Dermis blood vessel endothelial cell (primary cell): Measurements from ENCODE around the gene CNP. TPM values are rescaled to one million over a fixed set of nuclear protein-coding genes. Genes with fewer than 3 reads are reported as not detected.
"Not testable (repeated sequence)": the region's sequence is repeated elsewhere in the genome, so short reads cannot be mapped to it uniquely, and the experiment has no call there.

Experiments
- DNase-seq: peaks from one replicate; pipeline ENCODE4 v3.0.0; 2010
- total RNA-seq: library from RNA; depleted of rRNA; stranded (reverse); fragments of >200 nt; gene quantifications from 2 replicates; pipeline ENCODE4 v1.2.3, GENCODE V29; 2014

Gene CNP
- total RNA-seq, 1 donor from 2014 or later: 48.7 TPM

DNA sequence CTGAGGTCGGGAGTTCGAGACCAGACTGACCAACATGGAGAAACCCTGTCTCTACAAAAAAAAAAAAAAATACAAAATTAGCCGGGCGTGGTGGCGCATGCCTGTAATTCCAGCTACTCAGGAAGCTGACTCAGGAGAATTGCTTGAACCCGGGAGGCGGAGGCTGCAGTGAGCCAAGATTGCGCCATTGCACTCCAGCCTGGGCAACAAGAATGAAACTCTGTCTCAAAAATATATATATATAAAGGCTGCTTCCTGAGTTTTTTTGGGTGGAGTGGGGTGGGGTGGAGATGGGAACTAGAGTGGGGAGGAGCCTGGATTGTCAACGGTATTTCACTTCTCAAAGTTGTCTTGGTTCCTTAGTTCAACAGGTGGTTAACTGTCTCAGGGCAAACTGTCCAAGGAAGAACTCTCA lies 43.7 kb downstream of the CNP start:
- peak; percentile 44 for DNase-seq

DNA sequence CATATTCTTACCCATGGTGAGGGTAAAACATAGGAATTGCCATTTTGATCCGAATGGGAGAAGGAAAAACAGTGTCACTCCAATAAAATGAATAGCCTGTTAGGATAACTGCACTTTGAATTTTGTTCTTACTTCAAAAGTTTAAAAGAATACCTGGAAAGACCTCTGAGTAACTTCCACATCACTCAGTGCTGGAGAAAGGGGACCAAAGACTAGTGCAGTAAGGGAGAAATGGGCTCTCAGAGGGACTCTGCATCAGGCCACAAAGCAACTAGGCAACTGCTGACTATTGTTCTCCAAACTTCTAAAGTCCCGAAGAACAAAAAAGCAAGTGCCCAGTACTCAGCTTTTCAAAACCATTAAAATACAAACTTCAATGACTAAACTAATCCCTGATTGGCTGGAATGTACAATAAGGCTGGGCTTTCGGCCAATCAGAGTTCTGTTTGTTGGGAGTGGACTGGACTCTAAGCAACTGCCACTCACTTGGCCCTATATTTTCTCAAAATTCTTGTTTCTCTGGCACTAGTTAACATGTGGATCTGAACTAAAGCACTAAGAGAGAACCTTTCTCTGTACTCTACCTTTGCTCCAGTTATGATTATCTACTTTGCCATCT lies 44.4 kb downstream of the CNP start:
- peak; percentile 56 for DNase-seq

DNA sequence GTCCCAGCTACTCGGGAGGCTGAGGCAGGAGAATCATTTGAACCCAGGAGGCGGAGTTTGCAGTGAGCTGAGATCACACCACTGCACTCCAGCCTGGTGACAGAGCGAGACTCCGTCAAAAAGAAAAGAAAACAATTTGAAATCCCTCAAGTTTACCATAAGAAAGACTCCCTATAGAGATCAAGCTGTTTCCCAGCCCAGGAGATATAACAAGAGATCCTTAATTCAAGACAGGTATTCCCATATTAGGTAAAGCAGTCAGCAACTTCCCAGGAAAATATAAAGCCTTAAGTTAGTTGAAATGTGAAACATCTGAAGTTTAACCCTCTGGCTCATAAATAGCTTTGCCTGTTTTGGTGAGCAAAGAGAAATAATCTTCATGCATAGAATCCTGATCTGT lies 45.8 kb downstream of the CNP start:
- not testable (repeated sequence) for DNase-seq

DNA sequence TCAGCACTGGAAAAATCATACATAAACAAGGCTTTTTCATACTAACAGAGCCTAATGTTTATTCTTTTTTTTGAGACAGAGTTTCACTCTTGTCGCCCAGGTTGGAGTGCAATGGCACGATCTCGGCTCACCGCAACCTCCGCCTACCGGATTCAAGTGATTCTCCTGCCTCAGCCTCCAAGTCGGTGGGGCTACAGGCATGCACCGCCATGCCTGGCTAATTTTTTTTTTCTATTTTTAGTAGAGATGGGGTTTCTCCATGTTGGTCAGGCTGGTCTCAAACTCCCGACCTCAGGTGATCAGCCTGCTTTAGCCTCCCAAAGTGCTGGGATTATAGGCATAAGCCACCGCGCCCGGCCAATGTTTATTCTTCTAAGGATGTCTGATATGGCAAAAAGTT lies 47.1 kb downstream of the CNP start:
- not testable (repeated sequence) for DNase-seq

DNA sequence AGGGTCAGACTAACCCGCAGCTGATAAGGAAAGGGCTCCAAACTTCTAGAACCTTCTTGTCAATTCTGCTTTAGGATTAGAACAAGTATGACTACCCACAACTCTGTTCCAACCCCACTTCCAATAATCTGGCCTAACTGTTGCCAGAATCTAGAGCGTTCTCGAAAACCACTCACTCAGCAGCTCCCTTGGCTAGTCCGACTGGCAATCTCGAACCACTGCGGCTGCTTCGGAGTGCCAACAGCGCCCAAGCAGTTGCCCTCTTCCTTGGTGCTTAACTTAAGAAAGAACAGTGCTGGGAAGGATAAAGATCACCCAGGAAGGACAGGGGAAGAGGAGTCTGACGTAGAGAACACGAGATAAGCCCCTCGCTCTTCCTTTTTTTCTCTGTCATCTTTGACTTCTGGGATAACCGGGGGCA lies 49.8 kb downstream of the CNP start:
- DNase-seq: peak; percentile 32

DNA sequence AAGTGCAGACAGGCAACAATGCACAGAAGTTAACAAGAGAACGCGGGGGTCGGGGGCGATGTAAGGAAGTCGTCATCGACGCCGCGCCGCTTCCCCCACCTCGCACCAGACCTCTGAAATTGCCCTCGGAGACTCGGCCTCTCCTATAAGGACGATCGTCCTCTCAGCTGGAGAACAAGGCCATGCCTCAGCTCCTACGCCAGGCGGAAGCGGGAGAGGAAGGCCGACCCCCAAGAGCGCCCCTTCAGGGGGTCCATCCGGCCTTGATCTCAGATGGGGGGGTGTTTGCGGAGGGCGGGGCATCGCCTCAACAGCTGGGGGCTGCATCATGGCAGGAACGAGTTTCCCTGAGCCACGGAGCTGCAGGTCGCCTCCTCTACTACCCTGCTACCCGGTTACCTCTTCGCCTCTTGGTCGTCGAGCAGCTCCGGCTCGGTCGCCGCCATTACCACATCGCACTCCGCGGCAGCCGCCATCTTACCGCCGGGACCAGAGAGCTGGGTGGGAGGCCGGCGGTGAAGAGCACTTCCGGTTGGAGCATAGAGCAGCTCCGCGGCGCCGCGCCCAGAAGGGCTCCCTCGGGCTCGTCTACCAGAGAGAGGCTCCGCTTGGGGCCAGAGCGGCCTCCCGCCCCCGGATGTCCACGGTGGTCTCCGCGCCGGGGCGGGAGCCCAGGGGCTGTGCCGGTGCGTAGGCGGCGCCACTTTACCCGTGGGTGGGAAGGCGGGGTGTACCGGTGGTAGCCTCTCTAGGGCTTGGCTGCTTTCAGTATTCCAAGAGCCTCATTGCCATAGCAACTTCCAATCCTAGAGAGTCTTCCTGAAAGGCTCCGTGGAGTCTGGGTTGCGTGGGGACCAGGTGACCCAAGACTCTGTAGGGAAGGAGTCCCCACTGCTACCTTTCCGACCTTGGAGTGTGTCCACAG lies 50.6 kb downstream of the CNP start, which contains the start of gene DNAJC7:
Gene DNAJC7, minus strand, starts transcription at position 499 of the 925 bp plus-strand sequence. Its CDS starts 23 bp downstream, at position 476.
- peak; percentile 93 for DNase-seq

DNA sequence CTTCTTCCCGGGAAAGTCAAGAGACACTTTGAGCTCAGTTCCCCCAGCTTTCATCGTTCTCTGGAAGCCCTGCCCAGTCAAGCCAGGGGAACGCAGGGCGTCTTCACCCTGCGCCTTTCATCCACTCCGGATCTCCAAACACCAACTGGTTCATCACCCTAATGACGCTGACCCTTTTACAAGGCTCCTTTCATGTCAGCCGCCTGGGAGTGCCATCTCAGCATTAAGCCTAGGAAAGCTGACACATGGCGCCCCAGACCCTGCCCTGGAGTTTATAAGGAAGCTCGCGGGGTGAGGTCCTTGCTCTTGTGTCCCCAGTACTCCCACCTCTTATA lies 51.2 kb downstream of the CNP start:
- DNase-seq: no peak

DNA sequence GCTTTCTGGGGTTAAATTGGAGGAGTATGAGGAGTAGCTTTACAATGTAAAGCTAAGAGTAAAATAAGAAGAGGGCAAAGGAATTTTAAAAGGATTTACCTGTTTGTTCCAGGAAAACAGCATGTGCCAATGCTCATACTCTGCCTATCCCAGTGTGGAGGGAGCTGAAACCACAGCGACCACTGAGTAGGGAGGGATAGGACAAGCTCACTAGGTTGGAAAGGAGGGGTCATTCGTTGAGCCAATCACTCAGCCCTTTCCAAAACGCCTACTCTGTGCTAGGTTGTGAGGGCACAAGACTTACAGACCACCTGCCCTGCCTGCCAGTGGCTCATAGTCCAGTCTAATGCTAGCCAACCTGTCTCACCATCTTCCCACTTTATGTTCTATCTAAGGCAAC lies 51.7 kb downstream of the CNP start:
- DNase-seq: no peak

DNA sequence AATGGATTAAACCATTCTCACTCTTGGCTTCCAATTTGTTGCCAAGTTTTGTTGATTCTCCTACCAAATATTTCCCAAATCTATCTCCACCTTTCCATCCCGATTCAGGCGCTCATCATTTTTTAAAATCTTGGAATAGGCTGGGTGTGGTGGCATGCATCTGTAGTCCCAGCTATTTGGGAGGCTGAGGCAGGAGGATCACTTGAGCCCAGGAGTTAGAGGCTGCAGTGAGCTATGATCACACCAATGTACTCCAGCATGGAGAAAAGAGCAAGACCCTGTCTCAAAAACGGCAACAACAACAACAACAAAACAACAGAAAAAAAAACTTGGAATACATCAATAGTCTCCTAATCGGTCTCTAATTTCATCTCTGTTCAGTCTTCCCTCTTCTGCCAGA lies 52.4 kb downstream of the CNP start:
- no peak for DNase-seq

DNA sequence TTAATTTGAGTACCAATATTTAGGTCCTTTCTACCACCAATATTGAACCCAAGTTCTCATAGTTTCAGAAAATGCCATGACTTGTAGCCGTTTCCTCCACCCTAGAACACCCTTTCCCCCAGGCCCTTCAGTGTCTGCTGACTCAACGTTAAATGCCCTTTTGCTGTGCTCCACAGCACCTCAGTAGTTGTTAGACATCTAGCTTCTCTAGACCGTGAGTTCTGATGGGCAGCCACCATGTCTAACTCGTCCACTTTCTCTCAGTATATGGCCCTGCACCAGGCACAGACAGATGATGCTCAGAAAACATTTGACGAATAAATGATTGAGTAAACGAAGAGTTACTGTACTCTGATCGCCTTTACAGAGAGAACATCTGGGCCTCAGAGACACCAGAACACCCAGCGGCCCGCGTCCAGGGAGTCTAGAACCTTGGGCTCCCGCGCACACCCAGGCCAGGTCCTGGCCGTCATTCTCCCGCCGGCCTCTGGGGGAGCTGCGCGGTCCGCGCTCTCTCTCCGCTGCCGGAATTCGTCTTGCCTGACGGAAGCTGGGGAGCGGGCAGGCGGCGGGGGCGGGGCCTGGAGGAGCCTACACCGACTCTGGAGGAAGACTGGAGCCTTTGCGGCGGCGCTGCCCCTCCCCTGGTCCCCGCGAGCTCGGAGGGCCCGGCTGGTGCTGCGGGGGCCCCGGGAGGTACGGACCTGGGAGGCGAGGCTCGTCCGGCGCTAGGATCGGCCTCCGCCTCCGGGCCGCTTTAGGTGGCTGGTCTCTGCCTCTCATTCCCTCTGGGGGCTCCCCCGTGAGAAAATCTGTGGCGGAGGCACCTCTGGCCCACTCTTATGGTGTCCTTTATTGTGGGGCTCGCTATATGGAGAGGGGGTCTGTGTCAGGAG lies 53.2 kb downstream of the CNP start, which contains the start of gene NKIRAS2:
Gene NKIRAS2, plus strand, starts transcription at position 582 of the 896 bp plus-strand sequence. CDS start 1,488 bp downstream, outside the sequence.
- DNase-seq: peak; percentile 96

DNA sequence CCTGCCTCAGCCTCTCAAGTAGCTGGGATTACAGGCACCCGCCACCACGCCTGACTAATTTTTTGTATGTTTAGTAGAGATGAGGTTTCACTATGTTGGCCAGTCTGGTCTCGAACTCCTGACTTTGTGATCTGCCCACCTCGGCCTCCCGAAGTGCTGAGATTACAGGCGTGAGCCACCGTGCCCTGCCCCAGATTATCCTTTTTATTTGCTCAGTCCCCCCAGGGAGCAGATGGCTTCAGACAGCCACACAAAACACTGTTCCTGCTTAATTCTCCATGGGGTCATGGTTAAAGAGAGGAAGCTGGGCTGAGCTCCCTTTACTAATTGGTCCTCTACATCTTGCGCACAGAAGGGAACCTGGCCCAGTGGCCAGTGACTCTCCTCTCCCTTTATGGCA lies 54.2 kb downstream of the CNP start:
- DNase-seq: not testable (repeated sequence)

DNA sequence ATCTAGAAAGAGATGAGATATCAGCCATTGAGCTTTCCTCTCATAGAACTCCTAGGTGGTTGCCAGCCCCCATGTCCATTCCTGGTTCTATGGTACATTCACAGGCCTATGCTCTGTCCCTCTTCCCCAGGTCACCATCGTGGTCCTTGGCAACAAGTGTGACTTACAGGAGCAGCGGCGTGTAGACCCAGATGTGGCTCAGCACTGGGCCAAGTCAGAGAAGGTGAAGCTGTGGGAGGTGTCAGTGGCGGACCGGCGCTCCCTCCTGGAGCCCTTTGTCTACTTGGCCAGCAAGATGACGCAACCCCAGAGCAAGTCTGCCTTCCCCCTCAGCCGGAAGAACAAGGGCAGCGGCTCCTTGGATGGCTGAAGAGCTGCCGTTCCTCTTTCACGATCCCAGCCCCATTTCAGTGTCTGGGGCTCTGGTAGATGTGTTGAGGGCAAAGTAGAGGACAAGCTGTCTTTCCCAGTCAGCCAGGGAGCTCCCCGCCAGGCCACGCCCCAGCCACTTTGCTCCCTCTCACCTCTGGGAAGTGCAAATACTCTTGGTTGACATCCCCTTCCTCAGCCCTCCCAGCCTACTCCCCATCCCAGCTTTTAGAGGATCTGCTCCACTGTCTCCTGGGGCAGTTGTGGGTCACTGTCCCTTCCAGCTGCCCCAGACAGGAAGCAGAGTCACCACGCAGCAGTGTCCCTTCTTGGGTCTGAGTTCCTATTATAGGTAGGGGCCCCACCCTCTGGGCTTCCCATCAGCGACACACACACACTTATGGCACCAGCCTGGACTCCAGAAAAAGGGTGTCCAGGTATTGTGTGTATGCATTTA lies 57.1 kb downstream of the CNP start:
- DNase-seq: peak; percentile 28

DNA sequence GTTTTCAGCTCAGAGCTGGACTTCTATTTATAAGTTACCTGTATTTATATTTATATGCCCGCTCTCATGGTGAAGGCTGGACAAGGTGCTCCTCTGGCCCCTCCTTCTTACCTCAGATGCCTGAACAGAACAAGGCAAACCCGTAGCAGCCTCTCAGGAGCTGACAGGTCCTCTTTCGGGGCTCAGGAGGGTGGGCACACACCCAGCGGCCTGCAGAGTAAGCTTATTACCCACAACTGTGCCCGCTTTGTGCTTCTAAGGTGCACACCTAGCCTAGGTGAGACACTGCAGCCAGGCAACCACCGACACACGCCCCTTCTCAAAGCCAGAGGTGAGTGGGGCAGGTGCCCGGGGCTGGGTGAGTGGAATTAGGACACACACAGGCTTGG lies 58.6 kb downstream of the CNP start:
- no peak for DNase-seq

DNA sequence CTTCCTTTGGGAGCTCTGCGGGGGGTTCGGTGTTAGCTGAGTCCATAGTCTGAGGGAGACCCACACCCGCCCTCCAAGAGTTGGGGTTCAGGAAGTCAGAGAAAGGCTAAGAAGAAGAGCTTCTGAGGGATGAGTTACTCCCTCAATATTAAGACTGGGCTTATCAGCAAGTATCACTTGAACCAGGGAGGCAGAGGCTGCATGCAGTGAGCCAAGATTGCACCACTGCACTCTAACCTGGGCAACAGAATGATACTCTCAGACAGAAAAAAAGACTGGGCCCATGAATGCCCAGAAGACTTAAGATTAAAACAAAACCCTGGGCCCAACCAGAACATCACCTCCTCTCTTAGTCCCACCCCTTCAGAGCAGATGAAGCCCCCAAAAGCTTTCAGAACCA lies 59.3 kb downstream of the CNP start:
- DNase-seq: no peak

DNA sequence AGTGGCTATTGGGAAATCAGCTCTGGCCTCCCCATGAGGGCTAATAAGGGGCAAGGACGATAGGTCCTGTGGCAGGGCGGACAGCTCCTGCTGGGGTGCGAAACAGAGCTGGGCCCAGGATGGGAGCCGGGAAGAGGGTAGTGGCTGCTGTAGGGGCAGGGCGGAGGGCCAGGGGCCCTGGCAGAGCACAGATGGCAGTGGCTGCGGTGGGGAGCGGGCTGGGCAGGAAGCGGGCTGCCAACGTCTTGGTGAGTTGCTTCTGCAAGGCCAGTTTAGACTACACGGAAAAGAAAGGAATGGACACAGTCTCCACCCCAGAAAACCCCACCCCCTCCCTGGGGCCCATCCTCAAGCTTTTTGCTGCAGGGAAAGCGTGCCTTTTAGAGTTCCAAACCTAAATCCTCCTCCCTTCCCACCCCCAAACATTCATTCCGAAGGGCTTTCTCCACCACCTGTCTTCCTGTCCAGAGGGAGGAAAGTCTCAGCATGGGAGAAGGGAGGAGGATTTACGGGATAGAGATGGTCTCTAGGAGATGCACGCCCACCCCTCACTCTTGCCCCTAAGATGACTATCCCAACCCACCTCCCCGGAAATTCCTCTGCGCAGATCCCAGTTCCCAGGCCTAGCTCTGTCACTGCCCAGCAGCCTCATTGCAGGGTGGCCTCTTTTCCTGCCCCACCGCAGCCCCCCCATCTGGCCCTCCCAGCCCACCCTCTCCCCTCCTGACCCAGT lies 60.4 kb downstream of the CNP start:
- DNase-seq: no peak

Other genes with a start within 250 kb of the CNP start
- gene HAP1, start 232.2 kb upstream of the CNP start, total RNA-seq: 0.23 and 0.68 TPM in 2 replicates
- gene JUP, start 180.1 kb upstream of the CNP start, total RNA-seq: 416 and 862 TPM in 2 replicates
- 65.4 and 79.3 TPM in 2 replicates for gene P3H4, start 154.8 kb upstream of the CNP start, total RNA-seq
- gene FKBP10, start 153.8 kb upstream of the CNP start, total RNA-seq: 186 and 244 TPM in 2 replicates
- 53.0 and 102 TPM in 2 replicates for gene NT5C3B, start 130.6 kb upstream of the CNP start, total RNA-seq
- 0.05 TPM in 1 of 2 replicates, not detected in the other for gene KLHL10, start 129.0 kb upstream of the CNP start, total RNA-seq
- 35.7 and 41.2 TPM in 2 replicates for gene KLHL11, start 101.4 kb upstream of the CNP start, total RNA-seq
- gene ACLY, start 47.8 kb upstream of the CNP start, total RNA-seq: 195 and 384 TPM in 2 replicates
- 0.28 and 0.34 TPM in 2 replicates for gene ODAD4, start 36.2 kb upstream of the CNP start, total RNA-seq
- gene DNAJC7, start 50.6 kb downstream of the CNP start, total RNA-seq: 68.2 and 89.0 TPM in 2 replicates
- gene NKIRAS2, start 53.3 kb downstream of the CNP start, total RNA-seq: 44.2 and 46.6 TPM in 2 replicates
- 0.17 and 0.33 TPM in 2 replicates for gene C17orf113, start 83.8 kb downstream of the CNP start, total RNA-seq
- gene ZNF385C, start 131.7 kb downstream of the CNP start, total RNA-seq: not detected in 2 replicates
- 6.9 and 10.6 TPM in 2 replicates for gene DHX58, start 145.9 kb downstream of the CNP start, total RNA-seq
- 10.2 and 15.4 TPM in 2 replicates for gene KAT2A, start 154.6 kb downstream of the CNP start, total RNA-seq
- 0.17 TPM in 1 of 2 replicates, not detected in the other for gene HSPB9, start 156.0 kb downstream of the CNP start, total RNA-seq
- 82.2 and 136 TPM in 2 replicates for gene RAB5C, start 188.2 kb downstream of the CNP start, total RNA-seq
- gene KCNH4, start 214.3 kb downstream of the CNP start, total RNA-seq: under 0.01 and 0.05 TPM in 2 replicates
- gene HCRT, start 218.7 kb downstream of the CNP start, total RNA-seq: not detected in 2 replicates
- 28.6 and 36.5 TPM in 2 replicates for gene GHDC, start 227.7 kb downstream of the CNP start, total RNA-seq